Neural cell (in vitro differentiated cells): Measurements from ENCODE around the gene LPCAT3.

ENCODE experiments used
- CTCF ChIP-seq: fragments of 450-650 bp; IDR thresholded peaks from 2 replicates; pipeline ENCODE4 v1.5.1; 2014; ENCODE audit warnings: antibody characterized with exemption, mild to moderate bottlenecking, moderate library complexity; ENCODE audit not compliant: poor library complexity, severe bottlenecking
- EP300 ChIP-seq: fragments of 450-650 bp; conservative IDR thresholded peaks from 2 replicates; pipeline ENCODE4 v1.6.1; 2014; ENCODE audit warnings: antibody characterized with exemption, mild to moderate bottlenecking, moderate library complexity; ENCODE audit not compliant: poor library complexity, severe bottlenecking
- TAF1 ChIP-seq: IDR thresholded peaks from 2 replicates; pipeline ENCODE4 v1.6.1; 2012; ENCODE audit warnings: low read depth

- no peak for TF ChIP-seq CTCF
- TF ChIP-seq EP300 = no peak
- TF ChIP-seq TAF1 = no peak
These were observed 64.6 kb downstream of the LPCAT3 start for GRCh38 chr12:6953442-6954315.
